Thoracic aorta (tissue), 2 donors: ENCODE data around the gene CCNQ. TPM values are rescaled to one million over a fixed set of nuclear protein-coding genes. Genes with fewer than 3 reads are reported as not detected.

Source experiments
- ATAC-seq: fragments of 150-250 bp; one replicate; pipeline ENCODE4 v1.8.0; 2017; ENCODE audit warnings: low read depth; ENCODE audit not compliant: insufficient number of reproducible peaks, low FRiP score
- DNase-seq: peaks from one replicate; pipeline ENCODE4 v3.0.0-alpha.2; 2020; ENCODE audit warnings: low spot score
- H3K27ac ChIP-seq, 2 donors: fragments of 200-600 bp; sonication (generic); 1 replicate in 1 of 2; 2 replicates in 1 of 2; pipeline ENCODE4 v1.5.1; 2016; ENCODE audit warnings: mild to moderate bottlenecking in 2 of 2, moderate library complexity in 2 of 2
- H3K27me3 ChIP-seq: fragments of 200-600 bp; sonication (generic); replicated peaks from 2 replicates; pipeline ENCODE4 v1.6.0; 2016; ENCODE audit warnings: mild to moderate bottlenecking; ENCODE audit not compliant: insufficient read depth
- H3K36me3 ChIP-seq: fragments of 200-600 bp; sonication (generic); one replicate; pipeline ENCODE4 v1.5.1; 2016
- H3K4me1 ChIP-seq, 2 donors: fragments of 200-600 bp; sonication (generic); 1 replicate in 1 of 2; 2 replicates in 1 of 2; pipeline versions ENCODE4 v1.5.1 to v1.6.0; 2016; ENCODE audit warnings: low read depth in 2 of 2, mild to moderate bottlenecking in 1 of 2; ENCODE audit not compliant: control insufficient read depth in 1 of 2
- H3K4me3 ChIP-seq: fragments of 200-600 bp; sonication (generic); 2 replicates; pipeline ENCODE4 v1.5.1; 2016; ENCODE audit warnings: mild to moderate bottlenecking
- H3K9me3 ChIP-seq: fragments of 200-600 bp; sonication (generic); 2 replicates; pipeline ENCODE4 v1.5.1; 2016
- CTCF ChIP-seq: fragments of 200-600 bp; sonication (generic); IDR thresholded peaks from one replicate; pipeline ENCODE4 v1.5.1; 2019; ENCODE audit warnings: antibody characterized with exemption
- total RNA-seq, 2 donors: library from RNA; depleted of rRNA; stranded (reverse); fragments of >200 nt; gene quantifications; one replicate each; pipeline versions ENCODE4 v1.1.0 to v1.2.3, GENCODE V29; 2016

The CCNQ gene
- total RNA-seq, 2 donors from 2014 or later = 27.2 to 36.3 TPM

GRCh38 chrX:153582896-153583295 lies 16.0 kb downstream of the CCNQ start:
- TF ChIP-seq CTCF = no peak
- H3K4me3 ChIP-seq = no peak overlapping the region
- ATAC-seq = no peak
- no peaks in the 10 kb centered on the region for H3K9me3 ChIP-seq
- H3K36me3 ChIP-seq = no peaks in the 10 kb centered on the region
- no peaks in the 10 kb centered on the region for H3K4me1 ChIP-seq
- no peak for DNase-seq
- H3K27me3 ChIP-seq = no peaks in the 10 kb centered on the region
- H3K27ac ChIP-seq = no peak overlapping the region

- Histone ChIP-seq H3K36me3 (no peaks in the 10 kb centered on the region), H3K9me3 (no peaks in the 10 kb centered on the region)
- ATAC-seq = no peak
These were observed 18.1 kb downstream of the CCNQ start for GRCh38 chrX:153580700-153581386.

DNA sequence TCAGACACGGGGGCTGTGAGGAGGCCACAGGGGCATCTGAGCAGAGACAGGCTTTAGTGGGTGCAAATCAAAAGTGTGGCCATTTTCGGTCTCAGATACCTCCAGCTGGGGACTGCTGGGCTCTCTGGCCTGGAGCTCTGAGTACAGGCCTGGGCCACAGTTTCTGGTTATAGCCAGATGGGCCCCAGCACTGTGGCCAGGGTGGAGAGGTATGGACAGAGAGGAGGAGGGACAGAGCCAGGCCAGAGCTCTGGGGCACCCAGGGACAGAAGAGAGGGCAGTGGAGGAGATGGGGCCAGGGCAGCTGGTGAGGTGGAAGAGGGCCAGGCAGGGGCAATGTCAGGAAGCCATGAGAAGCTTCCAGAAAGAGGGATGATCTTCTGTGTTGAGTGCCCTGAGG lies 20.1 kb downstream of the CCNQ start:
- no peak for DNase-seq
- H3K27me3 ChIP-seq = no peaks in the 10 kb centered on the region
- no peak for TF ChIP-seq CTCF

More at GRCh38 chrX:153580700-153581386, 18.1 kb downstream of the CCNQ start:
- DNase-seq = no peak
- H3K27me3 ChIP-seq = no peaks in the 10 kb centered on the region
- no peaks in the 10 kb centered on the region for H3K4me1 ChIP-seq
- H3K4me3 ChIP-seq = no peak overlapping the region
- no peak for TF ChIP-seq CTCF
- no peak overlapping the region for H3K27ac ChIP-seq

GRCh38 chrX:153578200-153578835 lies 20.6 kb downstream of the CCNQ start:
- ATAC-seq = no peak
- H3K9me3 ChIP-seq = no peaks in the 10 kb centered on the region
- H3K4me1 ChIP-seq = no peaks in the 10 kb centered on the region
- H3K27ac ChIP-seq = no peak overlapping the region
- TF ChIP-seq CTCF = no peak
- no peak for DNase-seq
- H3K36me3 ChIP-seq = no peaks in the 10 kb centered on the region
- H3K4me3 ChIP-seq = no peak overlapping the region
- H3K27me3 ChIP-seq = no peaks in the 10 kb centered on the region

More for the DNA sequence above, 20.1 kb downstream of the CCNQ start:
- no peak for ATAC-seq
- Histone ChIP-seq H3K27ac (no peak overlapping the region), H3K4me1 (no peaks in the 10 kb centered on the region), H3K9me3 (no peaks in the 10 kb centered on the region), H3K36me3 (no peaks in the 10 kb centered on the region), H3K4me3 (no peak overlapping the region)

- Histone ChIP-seq H3K27me3 (no peaks in the 10 kb centered on the region), H3K4me3 (no peak overlapping the region), H3K4me1 (no peaks in the 10 kb centered on the region), H3K27ac (no peak overlapping the region), H3K36me3 (no peaks in the 10 kb centered on the region), H3K9me3 (no peaks in the 10 kb centered on the region)
- DNase-seq = no peak
- ATAC-seq = no peak
- TF ChIP-seq CTCF = no peak
These were observed 22.0 kb downstream of the CCNQ start for GRCh38 chrX:153576961-153577360.
